H9 (cell line): ENCODE data around the gene RASSF5. TPM values are rescaled to one million over a fixed set of nuclear protein-coding genes. Genes with fewer than 3 reads are reported as not detected.
A peak's percentile ranks its signal among the peaks of the same experiment; 100 is the strongest.
"Not testable (repeated sequence)": the region's sequence is repeated elsewhere in the genome, so short reads cannot be mapped to it uniquely, and the experiment has no call there.

Experiments used
- DNase-seq: peaks from one replicate; pipeline ENCODE4 v3.0.0-alpha.2; 2017
- H2AFZ ChIP-seq: one replicate; pipeline ENCODE4 v1.6.1; 2013; ENCODE audit warnings: mild to moderate bottlenecking, low read length, control low read depth, moderate library complexity
- H2AK5ac ChIP-seq: 2 replicates; pipeline ENCODE4 v1.6.1; 2013; ENCODE audit warnings: low read length, control low read depth, mixed read lengths; ENCODE audit not compliant: insufficient read length
- H2BK120ac ChIP-seq: one replicate; pipeline ENCODE4 v1.6.1; 2013; ENCODE audit warnings: low read depth, mild to moderate bottlenecking, low read length, control low read depth, inconsistent platforms; ENCODE audit not compliant: poor library complexity, severe bottlenecking
- H2BK12ac ChIP-seq: 2 replicates; pipeline ENCODE4 v1.6.1; 2013; ENCODE audit warnings: low read length, control low read depth, mixed read lengths, low read depth; ENCODE audit not compliant: insufficient read length
- H2BK15ac ChIP-seq: 2 replicates; pipeline ENCODE4 v1.6.1; 2013; ENCODE audit warnings: low read depth, low read length, control low read depth
- H2BK20ac ChIP-seq: one replicate; pipeline ENCODE4 v1.6.1; 2013; ENCODE audit warnings: low read depth, mild to moderate bottlenecking, low read length, control low read depth, inconsistent platforms; ENCODE audit not compliant: poor library complexity, severe bottlenecking
- H2BK5ac ChIP-seq: 2 replicates; pipeline ENCODE4 v1.6.1; 2013; ENCODE audit warnings: low read length, control low read depth, mixed read lengths; ENCODE audit not compliant: insufficient read length
- H3K14ac ChIP-seq: 2 replicates; pipeline ENCODE4 v1.6.1; 2013; ENCODE audit warnings: low read length, control low read depth; ENCODE audit not compliant: insufficient read depth
- H3K18ac ChIP-seq: 2 replicates; pipeline ENCODE4 v1.6.1; 2013; ENCODE audit warnings: low read depth, mild to moderate bottlenecking, mixed read lengths, low read length, control low read depth; ENCODE audit not compliant: insufficient read length
- H3K23ac ChIP-seq: 2 replicates; pipeline ENCODE4 v1.6.1; 2013; ENCODE audit warnings: low read length, control low read depth, mixed read lengths, low read depth; ENCODE audit not compliant: insufficient read length
- H3K23me2 ChIP-seq: 2 replicates; pipeline ENCODE4 v1.6.1; 2013; ENCODE audit warnings: low read depth, mild to moderate bottlenecking, mixed read lengths, low read length, control low read depth; ENCODE audit not compliant: insufficient read length, poor library complexity, severe bottlenecking
- H3K27ac ChIP-seq: 2 replicates; pipeline ENCODE4 v1.5.1; 2013; ENCODE audit warnings: low read length, control low read depth, mixed read lengths, low read depth; ENCODE audit not compliant: insufficient read length
- H3K27me3 ChIP-seq: 2 replicates; pipeline ENCODE4 v1.6.1; 2013; ENCODE audit warnings: low read length, control low read depth, inconsistent platforms; ENCODE audit not compliant: insufficient read depth
- H3K4ac ChIP-seq: 2 replicates; pipeline ENCODE4 v1.6.1; 2013; ENCODE audit warnings: low read depth, mild to moderate bottlenecking, control low read depth, inconsistent platforms, low read length, moderate library complexity
- H3K4me1 ChIP-seq: 2 replicates; pipeline ENCODE4 v1.6.1; 2013; ENCODE audit warnings: low read length, control low read depth, inconsistent platforms; ENCODE audit not compliant: insufficient read depth
- H3K4me2 ChIP-seq: 2 replicates; pipeline ENCODE4 v1.6.1; 2013; ENCODE audit warnings: low read length, control low read depth, mixed read lengths; ENCODE audit not compliant: insufficient read length, insufficient read depth
- H3K56ac ChIP-seq: 2 replicates; pipeline ENCODE4 v1.6.1; 2013; ENCODE audit warnings: low read depth, mild to moderate bottlenecking, mixed read lengths, low read length, control low read depth; ENCODE audit not compliant: insufficient read length
- H3K79me1 ChIP-seq: 2 replicates; pipeline ENCODE4 v1.6.1; 2013; ENCODE audit warnings: low read depth, mild to moderate bottlenecking, moderate library complexity, low read length, control low read depth, inconsistent platforms; ENCODE audit not compliant: insufficient read depth, poor library complexity, severe bottlenecking
- H3K79me2 ChIP-seq: 2 replicates; pipeline ENCODE4 v1.6.1; 2013; ENCODE audit warnings: low read length, control low read depth, inconsistent platforms; ENCODE audit not compliant: insufficient read depth
- H3K9ac ChIP-seq: 2 replicates; pipeline ENCODE4 v1.6.1; 2013; ENCODE audit warnings: low read length, control low read depth, mixed read lengths; ENCODE audit not compliant: insufficient read length; ENCODE audit errors: extremely low read depth
- H3K9me3 ChIP-seq: one replicate; pipeline ENCODE4 v1.6.1; 2013; ENCODE audit warnings: low read depth, low read length, inconsistent platforms; ENCODE audit not compliant: control insufficient read depth
- H3T11ph ChIP-seq: one replicate; pipeline ENCODE4 v1.6.1; 2013; ENCODE audit warnings: mild to moderate bottlenecking, low read length, control low read depth, inconsistent platforms
- H4K20me1 ChIP-seq: one replicate; pipeline ENCODE4 v1.6.1; 2013; ENCODE audit not compliant: control insufficient read depth, insufficient read length, insufficient read depth
- H4K5ac ChIP-seq: 2 replicates; pipeline ENCODE4 v1.6.1; 2013; ENCODE audit warnings: low read depth, mild to moderate bottlenecking, mixed read lengths, low read length, control low read depth; ENCODE audit not compliant: insufficient read length
- H4K8ac ChIP-seq: replicated peaks from 2 replicates; pipeline ENCODE4 v1.6.1; 2013; ENCODE audit warnings: low read length, control low read depth, mixed read lengths, low read depth; ENCODE audit not compliant: insufficient read length
- H4K91ac ChIP-seq: 2 replicates; pipeline ENCODE4 v1.6.1; 2013; ENCODE audit warnings: low read depth, mild to moderate bottlenecking, moderate library complexity, mixed read lengths, low read length, control low read depth; ENCODE audit not compliant: insufficient read length
- H3K27ac Mint-ChIP-seq, 3 experiments: 2 replicates in 2 of 3; 3 replicates in 1 of 3; pipeline ENCODE4 v1.8.0; 2020 to 2021; ENCODE audit warnings: mixed read lengths in 3 of 3, mild to moderate bottlenecking in 1 of 3, moderate library complexity in 1 of 3
- H3K27me3 Mint-ChIP-seq: 2 replicates; pipeline ENCODE4 v1.8.0; 2021; ENCODE audit warnings: low read depth, mild to moderate bottlenecking, moderate library complexity, mixed read lengths
- H3K36me3 Mint-ChIP-seq, 3 experiments: 2 replicates in 2 of 3; 3 replicates in 1 of 3; pipeline ENCODE4 v1.8.0; 2020 to 2021; ENCODE audit warnings: low read depth in 3 of 3, mixed read lengths in 3 of 3; ENCODE audit not compliant: insufficient read depth in 1 of 3
- H3K4me1 Mint-ChIP-seq, 2 experiments: 2 replicates each; pipeline ENCODE4 v1.8.0; 2020; ENCODE audit warnings: mixed read lengths in 2 of 2
- H3K4me3 Mint-ChIP-seq, 2 experiments: 2 replicates in 1 of 2; 3 replicates in 1 of 2; pipeline ENCODE4 v1.8.0; 2020 to 2021; ENCODE audit warnings: mild to moderate bottlenecking in 2 of 2, mixed read lengths in 2 of 2, moderate library complexity in 1 of 2
- H3K9me3 Mint-ChIP-seq, 2 experiments: 2 replicates in 1 of 2; 3 replicates in 1 of 2; pipeline ENCODE4 v1.8.0; 2020; ENCODE audit warnings: mild to moderate bottlenecking in 2 of 2, mixed read lengths in 2 of 2, moderate library complexity in 1 of 2
- WGBS: extraction: QIAGEN DNeasy Blood & Tissue Kit; methylation state at CpG from one replicate; pipeline ENCODE4 v1.1.7; 2013; ENCODE audit warnings: missing lambda C conversion rate, low lambda C conversion rate, mixed read lengths; ENCODE audit not compliant: insufficient read length; ENCODE audit errors: extremely low coverage; 5-methylcytosine and 5-hydroxymethylcytosine counted together
- total RNA-seq: library from RNA; stranded (reverse); gene quantifications from 2 replicates; pipeline ENCODE4 v1.2.1, GENCODE V29; 2021
- TF ChIP-seq, protein P1 (sequence below): fragments of 200-600 bp; sonication (generic); conservative IDR thresholded peaks from 3 replicates; pipeline ENCODE4 v1.8.0; 2021; ENCODE audit warnings: antibody characterized with exemption, mild to moderate bottlenecking

Gene RASSF5
- total RNA-seq, 1 experiment from 2014 or later = 0.50 TPM

DNA sequence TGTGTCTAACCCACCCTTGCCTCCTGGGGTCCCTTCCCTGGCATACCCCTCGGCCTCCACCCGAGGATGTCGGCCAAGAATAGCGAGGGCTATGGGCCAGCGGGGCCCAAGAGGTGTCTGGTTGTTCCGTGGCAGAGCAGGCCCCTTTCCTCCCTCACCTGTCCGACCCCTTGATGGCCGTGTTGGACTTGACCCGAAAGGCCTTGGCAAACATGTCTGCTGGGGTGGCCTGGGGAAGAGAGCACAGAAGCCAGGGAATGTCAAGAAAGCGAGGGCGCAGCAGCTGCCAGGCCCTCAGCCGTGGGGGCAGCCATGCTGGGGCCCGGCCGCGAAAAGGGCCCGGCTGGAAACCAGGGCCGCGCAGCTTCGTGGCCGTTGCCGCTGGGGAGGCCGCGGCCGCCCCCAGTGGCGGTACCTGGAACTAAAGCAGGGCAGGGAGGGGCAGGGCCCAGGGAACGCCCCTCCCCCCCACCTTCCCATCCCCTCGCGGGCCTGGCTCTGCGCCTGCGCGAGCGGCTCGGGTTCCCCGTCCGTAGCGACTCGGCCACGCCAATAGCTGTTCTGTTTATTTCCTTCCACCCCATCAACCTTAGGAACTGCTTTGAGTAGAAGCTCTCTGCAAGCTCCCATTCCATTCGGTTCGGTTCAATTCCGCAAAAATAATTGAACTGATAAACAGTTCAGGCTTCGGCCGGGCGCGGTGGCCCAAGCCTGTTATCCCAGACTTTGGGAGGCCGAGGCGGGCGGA is 105.0 kb downstream of the RASSF5 start, which contains the start of gene EIF2D:
TSS of gene EIF2D (minus strand) at position 337 of the 748 bp plus-strand sequence. CDS start at position 214, 123 bp downstream.
- H2BK20ac ChIP-seq = no peak within 1 kb of the TSS
- peak within 1 kb of the TSS; percentile 16; the same call in 1 of the 2 replicates for H2BK15ac ChIP-seq
- no peaks in the 10 kb centered on the region for H3K27me3 ChIP-seq
- WGBS = no CpG with 5 or more reads among the region's 48 CpGs
- peak within 1 kb of the TSS; percentile 92 for H3K18ac ChIP-seq
- H3K27ac Mint-ChIP-seq = peak within 1 kb of the TSS; percentile 99
- H3K79me2 ChIP-seq = no peaks in the 10 kb centered on the region
- H3K23ac ChIP-seq = no peak within 1 kb of the TSS
- H3K36me3 Mint-ChIP-seq = peaks cover 0 to 14% (median 13%) of the 10 kb centered on the region in 3 experiments
- no peak within 1 kb of the TSS for H2BK12ac ChIP-seq
- H3T11ph ChIP-seq = no peak within 1 kb of the TSS
- peak within 1 kb of the TSS; percentile 70 for H3K27ac ChIP-seq
- H3K4ac ChIP-seq = no peak within 1 kb of the TSS
- H4K91ac ChIP-seq = no peak within 1 kb of the TSS
- H3K56ac ChIP-seq = no peak within 1 kb of the TSS
- H3K4me1 Mint-ChIP-seq = peaks cover 9 to 12% of the 10 kb centered on the region in 2 experiments
- H3K9me3 Mint-ChIP-seq = no peaks in the 10 kb centered on the region
- H2AFZ ChIP-seq = peak within 1 kb of the TSS; percentile 83
- peak within 1 kb of the TSS; percentile 94 for H4K5ac ChIP-seq
- peak within 1 kb of the TSS; percentile 89 to 97 for H3K4me3 Mint-ChIP-seq
- no peak within 1 kb of the TSS for H2BK120ac ChIP-seq
- peaks cover 12% of the 10 kb centered on the region for H3K27me3 Mint-ChIP-seq
- no peaks in the 10 kb centered on the region for H3K4me1 ChIP-seq
- H3K9ac ChIP-seq = peak within 1 kb of the TSS; percentile 96
- H4K8ac ChIP-seq = no peak within 1 kb of the TSS
- H3K9me3 ChIP-seq = no peaks in the 10 kb centered on the region
- TF ChIP-seq, protein P1, sequence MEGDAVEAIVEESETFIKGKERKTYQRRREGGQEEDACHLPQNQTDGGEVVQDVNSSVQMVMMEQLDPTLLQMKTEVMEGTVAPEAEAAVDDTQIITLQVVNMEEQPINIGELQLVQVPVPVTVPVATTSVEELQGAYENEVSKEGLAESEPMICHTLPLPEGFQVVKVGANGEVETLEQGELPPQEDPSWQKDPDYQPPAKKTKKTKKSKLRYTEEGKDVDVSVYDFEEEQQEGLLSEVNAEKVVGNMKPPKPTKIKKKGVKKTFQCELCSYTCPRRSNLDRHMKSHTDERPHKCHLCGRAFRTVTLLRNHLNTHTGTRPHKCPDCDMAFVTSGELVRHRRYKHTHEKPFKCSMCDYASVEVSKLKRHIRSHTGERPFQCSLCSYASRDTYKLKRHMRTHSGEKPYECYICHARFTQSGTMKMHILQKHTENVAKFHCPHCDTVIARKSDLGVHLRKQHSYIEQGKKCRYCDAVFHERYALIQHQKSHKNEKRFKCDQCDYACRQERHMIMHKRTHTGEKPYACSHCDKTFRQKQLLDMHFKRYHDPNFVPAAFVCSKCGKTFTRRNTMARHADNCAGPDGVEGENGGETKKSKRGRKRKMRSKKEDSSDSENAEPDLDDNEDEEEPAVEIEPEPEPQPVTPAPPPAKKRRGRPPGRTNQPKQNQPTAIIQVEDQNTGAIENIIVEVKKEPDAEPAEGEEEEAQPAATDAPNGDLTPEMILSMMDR = peak; percentile 98
- peak; percentile 95 for DNase-seq
- peak within 1 kb of the TSS; percentile 17 for H2BK5ac ChIP-seq
- H3K79me1 ChIP-seq = no peaks in the 10 kb centered on the region
- peak within 1 kb of the TSS; percentile 95 for H3K14ac ChIP-seq
- peaks cover 7% of the 10 kb centered on the region for H3K23me2 ChIP-seq
- H3K4me2 ChIP-seq = peak within 1 kb of the TSS; percentile 68
- no peaks in the 10 kb centered on the region for H4K20me1 ChIP-seq
- no peak within 1 kb of the TSS for H2AK5ac ChIP-seq

DNA sequence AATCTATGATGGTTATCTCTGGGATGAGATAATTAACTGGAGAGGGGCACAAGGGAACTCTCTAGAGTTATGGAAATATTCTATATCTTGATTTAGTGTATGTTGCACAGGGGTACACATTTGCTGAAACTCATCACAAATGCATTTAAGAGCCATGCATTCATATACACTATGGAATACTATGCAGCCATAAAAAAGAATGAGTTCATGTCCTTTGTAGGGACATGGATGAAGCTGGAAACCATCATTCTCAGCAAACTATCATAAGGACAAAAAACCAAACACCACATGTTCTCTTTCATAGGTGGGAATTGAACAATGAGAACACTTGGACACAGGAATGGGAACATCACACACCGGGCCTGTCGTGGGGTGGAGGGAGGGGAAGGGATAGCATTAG is 119.1 kb downstream of the RASSF5 start:
- H3K9ac ChIP-seq, H3K4me1 ChIP-seq, H3K23ac ChIP-seq, H2BK15ac ChIP-seq, H3K9me3 Mint-ChIP-seq, H3K79me1 ChIP-seq, H3K27ac Mint-ChIP-seq, H2AFZ ChIP-seq, DNase-seq, H4K8ac ChIP-seq, H4K5ac ChIP-seq, H2BK5ac ChIP-seq, H2BK20ac ChIP-seq, H2BK120ac ChIP-seq, H3K27ac ChIP-seq, H3K18ac ChIP-seq, H2AK5ac ChIP-seq, H3K4me1 Mint-ChIP-seq, H3K4me2 ChIP-seq, H3K4me3 Mint-ChIP-seq, H3K14ac ChIP-seq, H3K4ac ChIP-seq, H4K20me1 ChIP-seq, H3T11ph ChIP-seq, H2BK12ac ChIP-seq, H4K91ac ChIP-seq, H3K9me3 ChIP-seq, H3K23me2 ChIP-seq, H3K79me2 ChIP-seq, H3K56ac ChIP-seq, H3K36me3 Mint-ChIP-seq, H3K27me3 ChIP-seq: not testable (repeated sequence)
- WGBS = no CpG with 5 or more reads among the region's 2 CpGs
- H3K27me3 Mint-ChIP-seq = peaks cover 21% of the 10 kb centered on the region
